ENCODE measurements around the gene BIRC5.

GRCh38 chr17:78208486-78208885 is 5.6 kb upstream of the BIRC5 start:
- no peak for TF ChIP-seq CTCF (conservative IDR thresholded peaks at IDR 0.05)
- TF ChIP-seq ZFX (IDR thresholded peaks at IDR 0.05): no peak
